Mesenchymal stem cell (in vitro differentiated cells and primary cell): Measurements from ENCODE around the gene MBNL1.
A peak's percentile ranks its signal among the peaks of the same experiment; 100 is the strongest.

Experiments used
- DNase-seq: peaks from one replicate; pipeline ENCODE4 v3.0.0-alpha.2; 2013
- H2AFZ ChIP-seq: one replicate; pipeline ENCODE4 v1.6.1; 2013; ENCODE audit warnings: low read depth, mild to moderate bottlenecking, control low read depth, inconsistent platforms, low read length, moderate library complexity
- H2AK5ac ChIP-seq: 2 replicates; pipeline ENCODE4 v1.6.1; 2013; ENCODE audit warnings: low read length, moderate library complexity, mild to moderate bottlenecking, inconsistent platforms; ENCODE audit not compliant: severe bottlenecking
- H2BK120ac ChIP-seq: one replicate; pipeline ENCODE4 v1.6.1; 2013; ENCODE audit warnings: low read depth, mild to moderate bottlenecking, inconsistent platforms, low read length, moderate library complexity
- H2BK12ac ChIP-seq, 2 experiments: one replicate each; pipeline ENCODE4 v1.6.1; 2013; ENCODE audit warnings: inconsistent platforms in 2 of 2, low read length in 2 of 2, mild to moderate bottlenecking in 2 of 2, moderate library complexity in 2 of 2, control low read depth in 1 of 2
- H2BK15ac ChIP-seq: one replicate; pipeline ENCODE4 v1.6.1; 2013; ENCODE audit warnings: mild to moderate bottlenecking, low read depth, inconsistent platforms; ENCODE audit not compliant: poor library complexity, severe bottlenecking
- H2BK5ac ChIP-seq: 2 replicates; pipeline ENCODE4 v1.6.1; 2013; ENCODE audit warnings: low read depth, mild to moderate bottlenecking, low read length, control low read depth, inconsistent platforms; ENCODE audit not compliant: poor library complexity, severe bottlenecking
- H3K14ac ChIP-seq, 2 experiments: one replicate each; pipeline ENCODE4 v1.6.1; 2013; ENCODE audit warnings: inconsistent platforms in 2 of 2, low read length in 2 of 2, control low read depth in 1 of 2, mild to moderate bottlenecking in 1 of 2, moderate library complexity in 1 of 2
- H3K18ac ChIP-seq, 2 experiments: one replicate each; pipeline ENCODE4 v1.6.1; 2013; ENCODE audit warnings: inconsistent platforms in 2 of 2, low read length in 2 of 2, control low read depth in 1 of 2, low read depth in 1 of 2, mild to moderate bottlenecking in 1 of 2
- H3K23ac ChIP-seq, 2 experiments: one replicate each; pipeline ENCODE4 v1.6.1; 2013; ENCODE audit warnings: inconsistent platforms in 2 of 2, low read length in 2 of 2, mild to moderate bottlenecking in 2 of 2, moderate library complexity in 2 of 2, control low read depth in 1 of 2
- H3K27ac ChIP-seq: 2 replicates; pipeline ENCODE4 v1.5.1; 2013; ENCODE audit warnings: mild to moderate bottlenecking, moderate library complexity, low read length, control low read depth, inconsistent platforms; ENCODE audit not compliant: poor library complexity, severe bottlenecking
- H3K27me3 ChIP-seq, 2 experiments: 2 replicates each; pipeline versions ENCODE4 v1.6.1 to v1.7.0; 2013; ENCODE audit warnings: low read length in 2 of 2, mild to moderate bottlenecking in 2 of 2, moderate library complexity in 2 of 2, control low read depth in 1 of 2, inconsistent platforms in 1 of 2; ENCODE audit not compliant: control insufficient read depth in 1 of 2, insufficient read depth in 1 of 2
- H3K36me3 ChIP-seq, 2 experiments: 2 replicates each; pipeline versions ENCODE4 v1.6.1 to v1.7.0; 2013; ENCODE audit warnings: low read length in 2 of 2, control low read depth in 1 of 2, inconsistent platforms in 1 of 2, low read depth in 1 of 2, mild to moderate bottlenecking in 1 of 2; ENCODE audit not compliant: insufficient read depth in 2 of 2, control insufficient read depth in 1 of 2
- H3K4ac ChIP-seq, 2 experiments: one replicate each; pipeline ENCODE4 v1.6.1; 2013; ENCODE audit warnings: inconsistent platforms in 2 of 2, low read length in 2 of 2, mild to moderate bottlenecking in 2 of 2, moderate library complexity in 2 of 2, control low read depth in 1 of 2, low read depth in 1 of 2
- H3K4me1 ChIP-seq: 2 replicates; pipeline ENCODE4 v1.6.1; 2013; ENCODE audit warnings: low read depth, low read length, control low read depth; ENCODE audit not compliant: control insufficient read depth, insufficient read depth
- H3K4me2 ChIP-seq: 2 replicates; pipeline ENCODE4 v1.6.1; 2013; ENCODE audit warnings: low read length, mild to moderate bottlenecking, inconsistent platforms; ENCODE audit not compliant: poor library complexity, severe bottlenecking
- H3K4me3 ChIP-seq, 2 experiments: 2 replicates each; pipeline versions ENCODE4 v1.5.1 to v1.7.0; 2013; ENCODE audit warnings: low read length in 2 of 2, mild to moderate bottlenecking in 2 of 2, control low read depth in 1 of 2, low read depth in 1 of 2; ENCODE audit not compliant: insufficient read depth in 1 of 2
- H3K79me1 ChIP-seq: replicated peaks from 2 replicates; pipeline ENCODE4 v1.6.1; 2013; ENCODE audit warnings: mild to moderate bottlenecking, control low read depth, low read length, inconsistent platforms; ENCODE audit not compliant: poor library complexity, severe bottlenecking
- H3K9ac ChIP-seq: 2 replicates; pipeline ENCODE4 v1.7.0; 2013; ENCODE audit warnings: mild to moderate bottlenecking, low read length, moderate library complexity
- H3K9me3 ChIP-seq: 2 replicates; pipeline ENCODE4 v1.7.0; 2013; ENCODE audit warnings: mild to moderate bottlenecking, low read length; ENCODE audit not compliant: control insufficient read depth
- H4K8ac ChIP-seq: one replicate; pipeline ENCODE4 v1.6.1; 2013; ENCODE audit warnings: inconsistent platforms, mild to moderate bottlenecking, low read length, moderate library complexity
- H4K91ac ChIP-seq: one replicate; pipeline ENCODE4 v1.6.1; 2013; ENCODE audit warnings: mild to moderate bottlenecking, low read length, inconsistent platforms
- WGBS: methylation state at CpG from one replicate; pipeline ENCODE4 v1.1.7; 2013; ENCODE audit warnings: mixed read lengths; 5-methylcytosine and 5-hydroxymethylcytosine counted together

MBNL1 gene

DNA sequence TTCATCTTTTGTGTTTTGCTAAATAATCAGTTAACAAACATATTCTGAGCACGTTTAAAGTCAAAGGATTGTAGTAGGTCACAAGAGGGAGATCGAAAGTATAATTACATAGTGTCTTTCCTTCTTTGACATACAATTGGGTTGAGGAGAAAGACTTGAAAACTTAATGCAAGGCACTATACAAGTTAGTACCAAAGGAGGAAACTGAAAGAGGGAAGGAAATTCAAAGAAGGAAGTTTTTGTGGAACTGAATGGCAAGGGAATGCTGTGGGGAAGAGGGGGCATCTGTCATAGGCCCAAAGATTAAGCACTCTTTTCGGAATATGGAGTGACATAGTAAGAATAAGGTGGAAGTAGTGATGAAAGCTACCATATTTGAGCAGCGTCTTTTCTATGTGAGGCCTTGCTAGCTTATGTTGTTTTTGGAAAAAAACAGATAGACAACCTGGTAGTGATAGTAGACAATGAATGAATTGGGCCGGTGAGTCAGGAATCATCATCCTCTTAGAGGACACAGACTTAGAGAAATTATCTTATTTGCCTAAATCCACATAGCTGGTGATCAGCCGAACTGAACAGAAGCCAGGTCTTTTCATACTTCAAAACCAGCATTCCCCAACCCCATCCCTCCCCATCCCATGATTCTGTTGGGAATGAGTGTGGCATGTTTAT, 10.2 kb downstream of the MBNL1 start:
- no peak overlapping the region for H2BK5ac ChIP-seq
- no peak overlapping the region for H3K14ac ChIP-seq
- WGBS, result 85% methylated on average over 4 of the region's 6 CpGs
- H3K4ac ChIP-seq, result no peak overlapping the region
- H4K91ac ChIP-seq, result no peak overlapping the region
- H3K4me2 ChIP-seq, result peak overlapping the region; percentile 9
- no peak overlapping the region for H2BK15ac ChIP-seq
- H3K9me3 ChIP-seq, result no peaks in the 10 kb centered on the region
- H3K79me1 ChIP-seq, result no peaks in the 10 kb centered on the region
- H3K23ac ChIP-seq, result no peak overlapping the region
- H3K18ac ChIP-seq, result no peak overlapping the region
- H2BK12ac ChIP-seq, result no peak overlapping the region
- H3K36me3 ChIP-seq, result no peaks in the 10 kb centered on the region
- no peak overlapping the region for H3K27ac ChIP-seq
- DNase-seq, result no peak
- H2AK5ac ChIP-seq, result peak overlapping the region; percentile 80
- H3K9ac ChIP-seq, result no peak overlapping the region
- no peak overlapping the region for H4K8ac ChIP-seq
- H2BK120ac ChIP-seq, result no peak overlapping the region
- no peaks in the 10 kb centered on the region for H3K27me3 ChIP-seq
- H3K4me3 ChIP-seq, result no peak overlapping the region
- H3K4me1 ChIP-seq, result no peaks in the 10 kb centered on the region
- no peak overlapping the region for H2AFZ ChIP-seq

DNA sequence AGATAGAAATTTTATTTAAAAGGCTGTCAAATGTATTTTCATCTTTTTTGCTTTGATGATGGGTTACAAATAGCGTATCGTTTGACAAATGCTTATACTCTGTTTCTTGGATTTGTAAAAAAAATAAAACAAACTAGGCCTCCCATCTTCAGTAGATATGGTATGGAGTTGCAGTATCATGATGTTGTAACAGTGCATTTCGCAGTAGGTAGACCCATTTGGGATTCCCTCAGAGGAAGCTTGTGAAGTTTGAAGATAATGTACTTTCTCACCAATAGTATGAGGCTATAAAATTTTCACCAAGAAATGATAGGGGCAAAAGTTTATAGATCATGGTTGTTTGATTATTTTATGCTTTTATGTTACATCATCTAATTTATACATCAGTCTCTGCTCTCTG, 10.8 kb downstream of the MBNL1 start:
- no peak overlapping the region for H2BK15ac ChIP-seq
- no peak overlapping the region for H3K14ac ChIP-seq
- H2AFZ ChIP-seq, result no peak overlapping the region
- no peak overlapping the region for H3K4ac ChIP-seq
- no peak overlapping the region for H4K91ac ChIP-seq
- H3K23ac ChIP-seq, result no peak overlapping the region
- no peak overlapping the region for H3K4me2 ChIP-seq
- H2AK5ac ChIP-seq, result no peak overlapping the region
- no peak overlapping the region for H2BK5ac ChIP-seq
- H3K27ac ChIP-seq, result no peak overlapping the region
- no peaks in the 10 kb centered on the region for H3K4me1 ChIP-seq
- no peaks in the 10 kb centered on the region for H3K79me1 ChIP-seq
- WGBS, result 100% methylated on average over 1 of the region's 3 CpGs
- no peak overlapping the region for H2BK120ac ChIP-seq
- no peaks in the 10 kb centered on the region for H3K27me3 ChIP-seq
- no peak overlapping the region for H2BK12ac ChIP-seq
- no peak for DNase-seq
- no peaks in the 10 kb centered on the region for H3K36me3 ChIP-seq
- no peak overlapping the region for H4K8ac ChIP-seq
- H3K4me3 ChIP-seq, result no peak overlapping the region
- H3K9me3 ChIP-seq, result no peaks in the 10 kb centered on the region
- no peak overlapping the region for H3K9ac ChIP-seq
- no peak overlapping the region for H3K18ac ChIP-seq

DNA sequence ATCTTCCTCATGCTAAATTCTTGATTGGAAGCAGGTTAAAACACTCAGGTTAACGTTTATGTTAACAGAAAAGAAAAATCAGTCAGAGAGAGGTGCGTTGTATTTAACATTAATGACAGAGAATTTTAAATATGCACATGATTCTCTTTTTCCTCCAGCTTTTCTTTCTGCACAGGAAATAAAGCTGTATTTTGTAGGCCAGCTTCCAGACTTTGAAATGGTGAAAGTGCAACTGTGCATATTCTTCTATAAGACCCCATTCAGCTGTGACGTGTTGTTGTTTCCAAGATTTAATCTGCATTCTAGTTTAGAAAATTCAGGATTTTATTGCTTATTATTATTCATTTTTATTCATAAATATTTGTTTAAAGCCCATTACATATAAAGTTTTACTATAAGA, 11.8 kb downstream of the MBNL1 start:
- Histone ChIP-seq H3K36me3 (peaks cover 0 to 3% of the 10 kb centered on the region in 2 experiments), H3K4me1 (no peaks in the 10 kb centered on the region), H2BK5ac (no peak overlapping the region), H3K9me3 (no peaks in the 10 kb centered on the region), H3K14ac (no peak overlapping the region), H2AK5ac (no peak overlapping the region), H3K4me2 (no peak overlapping the region), H3K27me3 (no peaks in the 10 kb centered on the region), H3K4ac (no peak overlapping the region), H4K91ac (no peak overlapping the region), H4K8ac (no peak overlapping the region), H2AFZ (no peak overlapping the region), H2BK120ac (no peak overlapping the region), H3K23ac (no peak overlapping the region), H2BK12ac (no peak overlapping the region), H3K18ac (no peak overlapping the region), H3K79me1 (no peaks in the 10 kb centered on the region), H3K27ac (no peak overlapping the region), H2BK15ac (no peak overlapping the region), H3K9ac (peak overlapping the region; percentile 1), H3K4me3 (no peak overlapping the region)
- WGBS, result no CpG with 5 or more reads among the region's 3 CpGs
- no peak for DNase-seq

DNA sequence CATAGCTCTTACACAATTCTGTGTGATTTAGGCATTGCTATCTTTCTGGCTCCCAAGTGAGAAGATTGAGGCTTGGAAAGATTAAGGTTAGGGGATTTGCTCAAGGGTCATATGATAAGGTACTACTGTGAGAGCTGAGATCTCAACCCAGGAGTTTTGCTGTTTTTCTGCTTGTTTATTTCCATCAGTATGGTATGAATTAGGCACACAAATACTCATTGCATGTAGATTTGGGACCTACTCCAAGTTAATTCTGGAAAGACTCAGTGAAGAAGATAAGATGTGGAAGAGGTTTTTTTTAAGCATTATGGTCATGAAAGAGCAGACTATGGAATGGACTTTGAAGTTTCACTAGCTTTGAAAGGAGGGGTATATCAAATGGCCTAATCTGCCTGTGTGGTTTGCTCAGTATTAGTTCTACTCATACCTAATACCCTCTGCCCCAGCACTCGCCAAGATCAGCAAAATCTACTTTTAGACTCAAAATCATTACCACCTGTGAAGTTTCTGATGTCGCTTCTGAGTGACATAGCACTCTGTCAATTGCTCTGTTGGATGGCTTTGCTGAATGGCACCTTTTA, 12.5 kb downstream of the MBNL1 start:
- Histone ChIP-seq H3K27me3 (no peaks in the 10 kb centered on the region), H2AK5ac (no peak overlapping the region), H3K4me2 (no peak overlapping the region)

More for the DNA sequence above, 12.5 kb downstream of the MBNL1 start:
- Histone ChIP-seq H2BK5ac (no peak overlapping the region), H4K91ac (no peak overlapping the region), H3K27ac (no peak overlapping the region), H3K4me3 (no peak overlapping the region), H2BK120ac (no peak overlapping the region), H3K9ac (no peak overlapping the region), H3K4me1 (no peaks in the 10 kb centered on the region), H3K14ac (no peak overlapping the region), H2BK15ac (no peak overlapping the region), H2BK12ac (no peak overlapping the region), H3K9me3 (no peaks in the 10 kb centered on the region), H3K18ac (no peak overlapping the region), H3K23ac (no peak overlapping the region), H3K79me1 (no peaks in the 10 kb centered on the region), H3K4ac (no peak overlapping the region), H3K36me3 (peaks cover 0 to 3% of the 10 kb centered on the region in 2 experiments), H2AFZ (no peak overlapping the region), H4K8ac (no peak overlapping the region)
- DNase-seq, result no peak
- WGBS, result 100% methylated on average over 1 of the region's 2 CpGs
